K562 (cell line): ENCODE results near the gene KCNJ5. TPM values are rescaled to one million over a fixed set of nuclear protein-coding genes. Genes with fewer than 3 reads are reported as not detected.

ENCODE experiments used
- ATAC-seq: fragments of 200-7000 bp; cut with Tn5 transposase; 3 replicates; pipeline ENCODE4 v1.9.1; 2020; ENCODE audit warnings: moderate library complexity
- BruUV-seq: library from RNA; stranded (reverse); fragments of 400-500 nt; replicated peaks from 2 replicates; lab custom pipeline; 2021; lab: Mats Ljungman, UMichigan
- CTCF ChIA-PET: fragments of 300-600 bp; formaldehyde crosslinking; extraction: SDS; loops from one replicate; lab custom pipeline; 2021; ENCODE audit warnings: low intra/inter-chr PET ratio; lab: Yijun Ruan, JAX
- POLR2A ChIA-PET: fragments of 300-600, 350-650 bp; sonication (Branson Sonifier 250); formaldehyde crosslinking; extraction: SDS; loops from one replicate; lab custom pipeline; 2021; ENCODE audit warnings: antibody characterized with exemption, inconsistent platforms; lab: Yijun Ruan, JAX
- DNase-seq, 4 experiments: peaks; one replicate each; pipeline versions ENCODE4 v3.0.0 to v3.0.0-alpha.2; 2011 to 2018; ENCODE audit warnings: low spot score in 3 of 4, mixed read lengths in 3 of 4; ENCODE audit errors: extremely low read depth in 1 of 4
- FAIRE-seq: peaks from 2 replicates; lab custom pipeline; 2011; peaks lifted over from hg19 to GRCh38; lab: Jason Lieb, UNC
- H2AFZ ChIP-seq: 2 replicates; pipeline ENCODE4 v1.6.0; 2011; ENCODE audit warnings: low read depth, low read length, control low read depth, inconsistent platforms
- H3K27ac ChIP-seq: fragments of 200-600 bp; 3 replicates; pipeline ENCODE4 v1.8.0; 2011; ENCODE audit warnings: low read depth, mild to moderate bottlenecking, control low read depth, inconsistent platforms, low read length, moderate library complexity, mixed read lengths; ENCODE audit errors: extremely low read depth
- H3K27me3 ChIP-seq, 2 experiments: fragments of 300-600 bp in 1 of 2; 2 replicates in 1 of 2; 3 replicates in 1 of 2; pipeline versions ENCODE4 v1.6.0 to v1.8.0; 2011; ENCODE audit warnings: inconsistent platforms in 2 of 2, low read length in 2 of 2, mild to moderate bottlenecking in 1 of 2, mixed read lengths in 1 of 2, moderate library complexity in 1 of 2; ENCODE audit not compliant: control insufficient read depth in 2 of 2, insufficient read depth in 2 of 2
- H3K36me3 ChIP-seq: fragments of 300-600 bp; 3 replicates; pipeline ENCODE4 v1.8.0; 2011; ENCODE audit warnings: mild to moderate bottlenecking, low read length, inconsistent platforms; ENCODE audit not compliant: control insufficient read depth, insufficient read depth
- H3K4me1 ChIP-seq, 2 experiments: fragments of 200-600 bp in 1 of 2; replicated peaks in 1 of 2; 2 replicates in 1 of 2; 3 replicates in 1 of 2; pipeline versions ENCODE4 v1.5.1 to v1.8.0; 2011; ENCODE audit warnings: inconsistent platforms in 2 of 2, low read length in 2 of 2, mild to moderate bottlenecking in 1 of 2, mixed read lengths in 1 of 2, moderate library complexity in 1 of 2; ENCODE audit not compliant: control insufficient read depth in 2 of 2, insufficient read depth in 2 of 2
- H3K4me2 ChIP-seq: 2 replicates; pipeline ENCODE4 v1.6.1; 2011; ENCODE audit warnings: low read length, control low read depth, inconsistent platforms, mixed read lengths; ENCODE audit not compliant: insufficient read depth
- H3K4me3 ChIP-seq: fragments of 200-600 bp; sonication (generic), shearing (Covaris generic); 2 replicates; pipeline ENCODE4 v1.5.1; 2016; ENCODE audit warnings: control low read depth, inconsistent platforms
- H3K79me2 ChIP-seq: fragments of 200-600 bp; 3 replicates; pipeline ENCODE4 v1.8.0; 2011; ENCODE audit warnings: low read length, inconsistent platforms; ENCODE audit not compliant: control insufficient read depth, insufficient read depth
- H3K9ac ChIP-seq, 2 experiments: 2 replicates each; pipeline versions ENCODE4 v1.6.0 to v1.6.1; 2011; ENCODE audit warnings: low read depth in 2 of 2, low read length in 2 of 2, control low read depth in 1 of 2, inconsistent platforms in 1 of 2, mild to moderate bottlenecking in 1 of 2, mixed read lengths in 1 of 2; ENCODE audit not compliant: insufficient read depth in 1 of 2
- H3K9me1 ChIP-seq: one replicate; pipeline ENCODE4 v1.6.0; 2011; ENCODE audit warnings: inconsistent platforms, mild to moderate bottlenecking, low read length, moderate library complexity; ENCODE audit not compliant: control insufficient read depth, insufficient read depth
- H3K9me3 ChIP-seq: replicated peaks from 2 replicates; pipeline ENCODE4 v1.5.1; 2011; ENCODE audit warnings: low read depth, low read length, inconsistent platforms; ENCODE audit not compliant: control insufficient read depth, insufficient read depth
- H4K20me1 ChIP-seq: replicated peaks from 2 replicates; pipeline ENCODE4 v1.6.1; 2011; ENCODE audit warnings: low read length, inconsistent platforms, mixed read lengths; ENCODE audit not compliant: control insufficient read depth, insufficient read depth
- CBX8 ChIP-seq: fragments of 200-600 bp; sonication (generic); IDR thresholded peaks from 2 replicates; pipeline ENCODE4 v1.6.1; 2012; ENCODE audit warnings: borderline replicate concordance, mixed run types, low read depth, mild to moderate bottlenecking, moderate library complexity, mixed read lengths, low read length, control low read depth, inconsistent platforms; ENCODE audit not compliant: poor library complexity, severe bottlenecking; ENCODE audit errors: extremely low read depth
- CLOCK ChIP-seq: fragments of 250-450 bp; sonication (Bioruptor Pico); IDR thresholded peaks from 2 replicates; pipeline ENCODE4 v1.4.0; 2020; ENCODE audit warnings: mild to moderate bottlenecking, moderate library complexity, borderline replicate concordance
- HDGF ChIP-seq: fragments of 450-650 bp; IDR thresholded peaks from 2 replicates; pipeline ENCODE4 v1.6.1; 2016
- KDM1A ChIP-seq, 2 experiments: fragments of 450-650 bp; IDR thresholded peaks; 2 replicates each; pipeline ENCODE4 v1.6.1; 2016; ENCODE audit warnings: mild to moderate bottlenecking in 2 of 2
- OTX1 ChIP-seq: fragments of 450-650 bp; formaldehyde crosslinking; IDR thresholded peaks from 2 replicates; pipeline ENCODE4 v1.4.0; 2022; ENCODE audit warnings: mild to moderate bottlenecking
- PCBP1 ChIP-seq: fragments of 200-400 bp; formaldehyde crosslinking; IDR thresholded peaks from 2 replicates; pipeline ENCODE4 v1.6.1; 2018; ENCODE audit warnings: mild to moderate bottlenecking, low read depth, low read length; ENCODE audit not compliant: poor library complexity, severe bottlenecking
- PHTF2 ChIP-seq: fragments of 250-450 bp; sonication (Bioruptor Pico); IDR thresholded peaks from 2 replicates; pipeline ENCODE4 v1.5.0; 2021; ENCODE audit warnings: mild to moderate bottlenecking
- POLR2AphosphoS2 ChIP-seq: IDR thresholded peaks from 2 replicates; pipeline ENCODE4 v1.6.1; 2012; ENCODE audit warnings: low read length, improper control_type of control experiment
- SAFB ChIP-seq: fragments of 200-400 bp; formaldehyde crosslinking; IDR thresholded peaks from 2 replicates; pipeline ENCODE4 v1.6.1; 2017; ENCODE audit warnings: low read depth, low read length, borderline replicate concordance
- SAP30 ChIP-seq: fragments of 200-600 bp; sonication (generic); IDR thresholded peaks from 2 replicates; pipeline ENCODE4 v1.6.1; 2012; ENCODE audit warnings: borderline replicate concordance, low read depth, mild to moderate bottlenecking, moderate library complexity, low read length, control low read depth, inconsistent platforms; ENCODE audit not compliant: insufficient read depth, poor library complexity, severe bottlenecking
- XRCC4 ChIP-seq: IDR thresholded peaks from one replicate; pipeline ENCODE4 v1.6.1; 2011; ENCODE audit not compliant: insufficient read depth, insufficient read length; ENCODE audit errors: extremely low read depth
- WGBS: fragments of 100-300 bp; shearing (Covaris generic); methylation state at CpG from one replicate; pipeline ENCODE4 v1.1.6; 2016; ENCODE audit warnings: low coverage, mixed read lengths; ENCODE audit not compliant: insufficient coverage; ENCODE audit errors: missing lambda C conversion rate; 5-methylcytosine and 5-hydroxymethylcytosine counted together
- in situ Hi-C: fragments of 300-500 bp; cut with MboI; formaldehyde crosslinking; loops from 4 replicates; pipeline ENCODE4 v1.15.0; 2018; ENCODE audit warnings: inconsistent platforms, mixed read lengths
- intact Hi-C: fragments of 100-400 bp; cut with micrococcal nuclease; formaldehyde crosslinking; loops from 2 replicates; pipeline ENCODE4 v1.14.2; 2022
- polyA plus RNA-seq, 8 experiments: library from polyadenylated mRNA; depleted of rRNA in 4 of 8; stranded (reverse) in 5 of 8; unstranded in 3 of 8; fragments of >200 nt; fragmentation: Nextera tagmentation in 2 of 8; fragmentation: Illumina TruSeq in 1 of 8; extraction: Ambion mirVana in 2 of 8; extraction: Trizol in 1 of 8; gene quantifications; 2 replicates each; pipeline versions ENCODE4 v1.2.1 to v1.2.3, GENCODE V29; 2011 to 2014; ENCODE audit warnings: inconsistent platforms in 1 of 8, missing spikeins in 1 of 8
- total RNA-seq, 7 experiments: library from RNA; depleted of rRNA in 6 of 7; stranded (reverse); fragments of >200 nt in 6 of 7; fragmentation: Illumina TruSeq in 2 of 7; extraction: Trizol in 2 of 7; gene quantifications; 2 replicates each; pipeline versions ENCODE4 v1.2.1 to v1.2.3, GENCODE V29; 2011 to 2021; ENCODE audit warnings: low replicate concordance in 1 of 7
- TF ChIP-seq, protein P1 (sequence below): sonication (generic); formaldehyde crosslinking; IDR thresholded peaks from 2 replicates; pipeline ENCODE4 v1.8.0; 2023; ENCODE audit warnings: mild to moderate bottlenecking, missing genetic modification reagents
- TF ChIP-seq, protein P2 (sequence below): sonication (generic); formaldehyde crosslinking; IDR thresholded peaks from 2 replicates; pipeline ENCODE4 v1.8.0; 2023; ENCODE audit warnings: missing genetic modification reagents, mild to moderate bottlenecking, borderline replicate concordance

KCNJ5 gene
- total and polyA plus RNA-seq, 9 of the 15 experiments (the other 6 are each of a cell fraction or from before 2014, with no cell fraction given): 0.04 TPM; not detected in 8

- WGBS: 0% methylated on average over 12 of the region's 12 CpGs
- Histone ChIP-seq H3K9me3 (no peaks in the 10 kb centered on the region), H3K79me2 (no peaks in the 10 kb centered on the region), H3K9ac (no peak overlapping the region; a peak in 1 of 4 replicates), H3K27ac (no peak overlapping the region), H2AFZ (no peak overlapping the region), H4K20me1 (no peaks in the 10 kb centered on the region), H3K36me3 (no peaks in the 10 kb centered on the region), H3K27me3 (no peaks in the 10 kb centered on the region; a peak in 1 of 5 replicates), H3K4me2 (no peak overlapping the region), H3K4me1 (no peaks in the 10 kb centered on the region), H3K9me1 (no peaks in the 10 kb centered on the region), H3K4me3 (no peak overlapping the region)
- in situ Hi-C loops (loop anchor here (5.0 to 25.0 kb wide), 2 partner anchors 77 to 432 kb away; no protein-coding TSS in a partner anchor), intact Hi-C loops (loop anchor here (10.0 kb wide), 1 partner anchor 235 kb away; no protein-coding TSS in a partner anchor)
- FAIRE-seq: no peak
- BruUV-seq: no TSS peak
- DNase-seq: no peak
- POLR2A ChIA-PET: no interaction called here
- ATAC-seq: no peak
- CTCF ChIA-PET: no interaction called here
- TF ChIP-seq CLOCK (CRISPR knock-in tag) (no peak), XRCC4 (no peak), CBX8 (no peak), POLR2AphosphoS2 (no peak), OTX1 (CRISPR knock-in tag) (no peak), SAP30 (no peak), KDM1A (IDR thresholded peaks at IDR 0.05) (no peak), PCBP1 (no peak), PHTF2 (no peak), HDGF (no peak), SAFB (no peak)
- TF ChIP-seq, protein P1, sequence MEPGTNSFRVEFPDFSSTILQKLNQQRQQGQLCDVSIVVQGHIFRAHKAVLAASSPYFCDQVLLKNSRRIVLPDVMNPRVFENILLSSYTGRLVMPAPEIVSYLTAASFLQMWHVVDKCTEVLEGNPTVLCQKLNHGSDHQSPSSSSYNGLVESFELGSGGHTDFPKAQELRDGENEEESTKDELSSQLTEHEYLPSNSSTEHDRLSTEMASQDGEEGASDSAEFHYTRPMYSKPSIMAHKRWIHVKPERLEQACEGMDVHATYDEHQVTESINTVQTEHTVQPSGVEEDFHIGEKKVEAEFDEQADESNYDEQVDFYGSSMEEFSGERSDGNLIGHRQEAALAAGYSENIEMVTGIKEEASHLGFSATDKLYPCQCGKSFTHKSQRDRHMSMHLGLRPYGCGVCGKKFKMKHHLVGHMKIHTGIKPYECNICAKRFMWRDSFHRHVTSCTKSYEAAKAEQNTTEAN (CRISPR knock-in tag): no peak
- TF ChIP-seq, protein P2, sequence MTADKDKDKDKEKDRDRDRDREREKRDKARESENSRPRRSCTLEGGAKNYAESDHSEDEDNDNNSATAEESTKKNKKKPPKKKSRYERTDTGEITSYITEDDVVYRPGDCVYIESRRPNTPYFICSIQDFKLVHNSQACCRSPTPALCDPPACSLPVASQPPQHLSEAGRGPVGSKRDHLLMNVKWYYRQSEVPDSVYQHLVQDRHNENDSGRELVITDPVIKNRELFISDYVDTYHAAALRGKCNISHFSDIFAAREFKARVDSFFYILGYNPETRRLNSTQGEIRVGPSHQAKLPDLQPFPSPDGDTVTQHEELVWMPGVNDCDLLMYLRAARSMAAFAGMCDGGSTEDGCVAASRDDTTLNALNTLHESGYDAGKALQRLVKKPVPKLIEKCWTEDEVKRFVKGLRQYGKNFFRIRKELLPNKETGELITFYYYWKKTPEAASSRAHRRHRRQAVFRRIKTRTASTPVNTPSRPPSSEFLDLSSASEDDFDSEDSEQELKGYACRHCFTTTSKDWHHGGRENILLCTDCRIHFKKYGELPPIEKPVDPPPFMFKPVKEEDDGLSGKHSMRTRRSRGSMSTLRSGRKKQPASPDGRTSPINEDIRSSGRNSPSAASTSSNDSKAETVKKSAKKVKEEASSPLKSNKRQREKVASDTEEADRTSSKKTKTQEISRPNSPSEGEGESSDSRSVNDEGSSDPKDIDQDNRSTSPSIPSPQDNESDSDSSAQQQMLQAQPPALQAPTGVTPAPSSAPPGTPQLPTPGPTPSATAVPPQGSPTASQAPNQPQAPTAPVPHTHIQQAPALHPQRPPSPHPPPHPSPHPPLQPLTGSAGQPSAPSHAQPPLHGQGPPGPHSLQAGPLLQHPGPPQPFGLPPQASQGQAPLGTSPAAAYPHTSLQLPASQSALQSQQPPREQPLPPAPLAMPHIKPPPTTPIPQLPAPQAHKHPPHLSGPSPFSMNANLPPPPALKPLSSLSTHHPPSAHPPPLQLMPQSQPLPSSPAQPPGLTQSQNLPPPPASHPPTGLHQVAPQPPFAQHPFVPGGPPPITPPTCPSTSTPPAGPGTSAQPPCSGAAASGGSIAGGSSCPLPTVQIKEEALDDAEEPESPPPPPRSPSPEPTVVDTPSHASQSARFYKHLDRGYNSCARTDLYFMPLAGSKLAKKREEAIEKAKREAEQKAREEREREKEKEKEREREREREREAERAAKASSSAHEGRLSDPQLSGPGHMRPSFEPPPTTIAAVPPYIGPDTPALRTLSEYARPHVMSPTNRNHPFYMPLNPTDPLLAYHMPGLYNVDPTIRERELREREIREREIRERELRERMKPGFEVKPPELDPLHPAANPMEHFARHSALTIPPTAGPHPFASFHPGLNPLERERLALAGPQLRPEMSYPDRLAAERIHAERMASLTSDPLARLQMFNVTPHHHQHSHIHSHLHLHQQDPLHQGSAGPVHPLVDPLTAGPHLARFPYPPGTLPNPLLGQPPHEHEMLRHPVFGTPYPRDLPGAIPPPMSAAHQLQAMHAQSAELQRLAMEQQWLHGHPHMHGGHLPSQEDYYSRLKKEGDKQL (CRISPR knock-in tag): no peak
Measured at GRCh38 chr11:128879817-128880216, 11.3 kb upstream of the KCNJ5 start.
